RCC 7860 (cell line): ENCODE data around the gene ZYX.
"Not testable (repeated sequence)": the region's sequence is repeated elsewhere in the genome, so short reads cannot be mapped to it uniquely, and the experiment has no call there.

Experiments used
- DNase-seq: peaks from one replicate; pipeline ENCODE4 v3.0.0-alpha.2; 2015; ENCODE audit warnings: low spot score
- FAIRE-seq: peaks from 2 replicates; lab custom pipeline; 2012; peaks lifted over from hg19 to GRCh38; lab: Jason Lieb, UNC

The ZYX gene

GRCh38 chr7:143396625-143397556 is 15.7 kb downstream of the ZYX start:
- FAIRE-seq (no peak), DNase-seq (no peak)

- FAIRE-seq (no peak), DNase-seq (no peak)
Observed at GRCh38 chr7:143397710-143398530, 16.8 kb downstream of the ZYX start.

GRCh38 chr7:143398616-143399015 is 17.5 kb downstream of the ZYX start:
- FAIRE-seq: no peak
- no peak for DNase-seq

- DNase-seq: no peak
- no peak for FAIRE-seq
Observed at GRCh38 chr7:143399151-143399550, 18.0 kb downstream of the ZYX start.

GRCh38 chr7:143399642-143400041 is 18.5 kb downstream of the ZYX start:
- no peak for DNase-seq

GRCh38 chr7:143401265-143401664 is 20.1 kb downstream of the ZYX start:
- DNase-seq (no peak), FAIRE-seq (no peak)

More at GRCh38 chr7:143399642-143400041, 18.5 kb downstream of the ZYX start:
- no peak for FAIRE-seq

- not testable (repeated sequence) for FAIRE-seq, DNase-seq
Observed at GRCh38 chr7:143402233-143402632, 21.1 kb downstream of the ZYX start.

- DNase-seq: no peak
- FAIRE-seq: no peak
Observed at GRCh38 chr7:143405173-143406001, 24.2 kb downstream of the ZYX start.

GRCh38 chr7:143406002-143406357 is 24.8 kb downstream of the ZYX start:
- FAIRE-seq: no peak
- no peak for DNase-seq

GRCh38 chr7:143407287-143408251 is 26.4 kb downstream of the ZYX start:
- DNase-seq (no peak), FAIRE-seq (no peak)

GRCh38 chr7:143408252-143408685 is 27.1 kb downstream of the ZYX start:
- FAIRE-seq (no peak), DNase-seq (no peak)

GRCh38 chr7:143408686-143409561 is 27.8 kb downstream of the ZYX start, which contains the start of gene EPHA1:
Gene EPHA1, minus strand, starts transcription at chr7:143408856. Its CDS starts 51 bp downstream, at chr7:143408805.
- DNase-seq (no peak), FAIRE-seq (no peak)

GRCh38 chr7:143410521-143411004 is 29.4 kb downstream of the ZYX start:
- DNase-seq: no peak

GRCh38 chr7:143411976-143412708 is 31.0 kb downstream of the ZYX start:
- no peak for DNase-seq
- FAIRE-seq: no peak

More at GRCh38 chr7:143410521-143411004, 29.4 kb downstream of the ZYX start:
- no peak for FAIRE-seq

- no peak for FAIRE-seq
Observed at GRCh38 chr7:143413123-143413522, 32.0 kb downstream of the ZYX start.

GRCh38 chr7:143415209-143415608 is 34.1 kb downstream of the ZYX start:
- not testable (repeated sequence) for FAIRE-seq, DNase-seq

More at GRCh38 chr7:143413123-143413522, 32.0 kb downstream of the ZYX start:
- no peak for DNase-seq

- no peak for FAIRE-seq
Observed at GRCh38 chr7:143415742-143416397, 34.7 kb downstream of the ZYX start.

More at GRCh38 chr7:143415742-143416397, 34.7 kb downstream of the ZYX start:
- DNase-seq: no peak
